ENCODE data around the gene PAM.

Gene PAM

DNA sequence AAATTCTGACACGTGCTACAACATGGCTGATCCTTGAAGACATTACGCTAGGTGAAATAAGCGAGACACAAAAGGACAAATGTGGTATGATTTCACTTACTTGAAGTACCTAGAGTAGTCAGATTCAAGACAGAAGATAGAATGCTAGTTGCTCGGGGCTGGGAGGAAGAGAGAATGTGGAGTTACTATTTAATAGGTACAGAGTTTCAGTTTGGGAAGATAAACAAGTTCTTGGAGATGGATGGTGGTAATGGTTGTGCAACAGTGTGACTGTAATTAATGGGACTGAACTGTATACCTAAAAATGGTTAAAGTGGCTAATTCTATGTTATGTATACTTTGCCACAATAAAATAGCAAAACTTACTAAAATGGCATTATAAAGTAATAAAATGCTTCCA lies 34.4 kb downstream of the PAM start:
- no peak for DNase-seq (ENCODE audit: low spot score)
- Histone ChIP-seq H3K27ac (no peak overlapping the region), H3K4me3 (no peak overlapping the region)
- TF ChIP-seq, protein P1, sequence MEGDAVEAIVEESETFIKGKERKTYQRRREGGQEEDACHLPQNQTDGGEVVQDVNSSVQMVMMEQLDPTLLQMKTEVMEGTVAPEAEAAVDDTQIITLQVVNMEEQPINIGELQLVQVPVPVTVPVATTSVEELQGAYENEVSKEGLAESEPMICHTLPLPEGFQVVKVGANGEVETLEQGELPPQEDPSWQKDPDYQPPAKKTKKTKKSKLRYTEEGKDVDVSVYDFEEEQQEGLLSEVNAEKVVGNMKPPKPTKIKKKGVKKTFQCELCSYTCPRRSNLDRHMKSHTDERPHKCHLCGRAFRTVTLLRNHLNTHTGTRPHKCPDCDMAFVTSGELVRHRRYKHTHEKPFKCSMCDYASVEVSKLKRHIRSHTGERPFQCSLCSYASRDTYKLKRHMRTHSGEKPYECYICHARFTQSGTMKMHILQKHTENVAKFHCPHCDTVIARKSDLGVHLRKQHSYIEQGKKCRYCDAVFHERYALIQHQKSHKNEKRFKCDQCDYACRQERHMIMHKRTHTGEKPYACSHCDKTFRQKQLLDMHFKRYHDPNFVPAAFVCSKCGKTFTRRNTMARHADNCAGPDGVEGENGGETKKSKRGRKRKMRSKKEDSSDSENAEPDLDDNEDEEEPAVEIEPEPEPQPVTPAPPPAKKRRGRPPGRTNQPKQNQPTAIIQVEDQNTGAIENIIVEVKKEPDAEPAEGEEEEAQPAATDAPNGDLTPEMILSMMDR (IDR thresholded peaks at IDR 0.05) = no peak

DNA sequence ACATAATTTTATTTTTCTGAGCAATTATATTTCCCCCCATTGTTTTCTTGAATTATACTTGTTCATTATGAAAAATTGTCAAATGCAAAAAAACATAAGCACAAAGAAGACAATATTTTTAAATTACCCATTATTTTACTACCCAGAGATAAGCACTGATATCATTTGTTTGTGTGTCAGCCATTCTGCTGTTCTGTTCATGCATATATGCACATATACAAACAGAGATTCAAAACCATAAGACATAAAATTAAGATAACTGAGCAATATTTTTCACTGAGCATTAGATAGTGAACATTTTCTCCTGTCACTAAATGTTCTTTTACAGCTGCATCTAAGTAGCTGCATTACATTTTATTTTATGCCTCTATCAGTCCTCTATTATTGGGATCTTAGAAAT lies 35.6 kb downstream of the PAM start:
- TF ChIP-seq, protein P1 (IDR thresholded peaks at IDR 0.05) = no peak
- H3K4me3 ChIP-seq = no peak overlapping the region
- no peak for DNase-seq (ENCODE audit: low spot score)
- H3K27ac ChIP-seq = no peak overlapping the region

DNA sequence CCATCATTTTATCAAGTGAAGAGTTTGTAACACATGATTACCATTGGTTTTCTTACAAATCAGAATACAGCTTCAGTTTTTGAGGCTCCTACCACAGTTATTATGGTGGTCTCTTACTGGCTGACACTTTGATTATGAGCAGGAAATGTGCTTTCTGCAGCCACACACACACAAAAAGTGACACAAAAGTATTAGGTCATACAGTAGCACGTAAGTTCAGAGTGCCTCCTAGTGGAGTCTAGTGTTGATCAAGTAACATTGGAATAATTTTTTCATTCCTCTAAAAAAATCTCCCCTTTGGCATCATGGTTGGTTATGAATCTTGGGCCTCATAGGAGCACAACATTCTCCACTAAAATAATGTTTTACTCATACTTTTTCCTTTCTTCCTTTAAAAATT lies 37.6 kb downstream of the PAM start:
- H3K27ac ChIP-seq = no peak overlapping the region
- TF ChIP-seq, protein P1 (IDR thresholded peaks at IDR 0.05) = no peak
- DNase-seq (ENCODE audit: low spot score) = no peak
- H3K4me3 ChIP-seq = no peak overlapping the region

DNA sequence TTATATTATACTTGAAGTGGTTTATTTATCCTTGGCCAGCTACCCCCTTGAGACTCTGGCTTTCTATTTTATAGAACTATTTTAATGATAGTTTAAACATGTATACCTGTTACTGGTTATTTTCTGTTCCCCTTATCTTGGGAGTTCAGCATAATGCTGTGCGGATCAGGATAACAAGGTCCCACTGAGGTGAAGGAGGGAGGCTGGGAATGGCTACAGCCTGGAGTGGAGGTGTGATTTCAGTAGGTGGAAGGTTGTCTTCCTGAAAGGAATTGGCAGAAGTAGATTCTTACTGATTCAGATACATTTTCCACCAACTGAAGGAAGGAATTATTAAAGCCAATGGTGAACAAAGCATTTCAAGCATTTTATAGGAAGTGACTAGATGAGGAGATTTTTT lies 38.9 kb downstream of the PAM start:
- Histone ChIP-seq H3K4me3 (no peak overlapping the region), H3K27ac (no peak overlapping the region)
- no peak for DNase-seq (ENCODE audit: low spot score)
- TF ChIP-seq, protein P1 (IDR thresholded peaks at IDR 0.05) = no peak

DNA sequence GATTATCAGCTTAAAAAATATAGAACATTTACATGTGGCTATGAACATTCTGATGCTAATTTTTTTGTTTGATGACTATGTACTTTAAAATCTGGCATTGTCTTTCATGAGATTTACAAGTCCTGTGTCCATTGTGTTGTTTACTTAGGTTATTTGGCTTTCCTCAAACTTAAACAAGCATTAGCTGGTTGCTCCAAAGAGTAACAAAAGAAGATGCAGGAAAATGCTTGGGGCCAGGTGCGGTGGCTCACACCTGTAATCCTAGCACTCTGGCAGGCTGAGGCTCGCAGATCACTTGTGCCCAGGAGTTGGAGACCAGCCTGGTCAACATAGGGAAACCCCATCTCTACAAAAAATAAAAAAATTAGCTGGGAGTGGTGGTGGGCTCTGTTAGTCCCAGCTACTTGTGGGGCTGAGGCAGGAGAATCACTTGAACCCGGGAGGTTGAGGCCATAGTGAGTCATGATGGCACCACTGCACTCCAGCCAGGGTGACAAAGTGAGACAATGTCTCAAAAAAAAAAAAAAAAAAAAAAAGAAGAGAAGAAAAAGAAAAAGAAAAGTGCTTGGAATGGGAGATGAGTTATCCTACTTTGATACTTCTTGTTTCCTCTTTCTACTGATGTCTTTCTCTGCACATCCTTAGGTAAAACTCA lies 39.7 kb downstream of the PAM start:
- no peak overlapping the region for H3K4me3 ChIP-seq
- TF ChIP-seq, protein P1 (IDR thresholded peaks at IDR 0.05) = no peak
- no peak for DNase-seq (ENCODE audit: low spot score)
- H3K27ac ChIP-seq = no peak overlapping the region

DNA sequence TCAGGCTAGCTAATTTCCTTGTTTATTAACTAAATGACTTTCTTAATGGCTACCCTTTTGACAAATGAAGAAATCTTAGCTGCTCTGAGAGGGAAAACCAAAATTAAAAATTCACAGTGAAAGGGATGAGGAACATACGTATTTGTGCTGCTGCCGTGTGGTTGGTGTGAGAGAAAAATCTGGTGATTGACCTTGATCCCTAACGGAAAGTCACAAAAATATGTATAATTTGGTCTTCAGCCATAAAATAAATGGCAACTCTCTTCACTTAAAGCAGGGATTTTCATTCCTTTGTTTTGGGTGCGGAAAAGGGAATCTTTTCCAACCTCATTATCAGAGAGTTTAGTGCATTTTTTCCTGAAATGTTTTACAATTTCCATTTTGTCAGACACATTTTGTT lies 40.4 kb downstream of the PAM start:
- H3K27ac ChIP-seq = no peak overlapping the region
- no peak for DNase-seq (ENCODE audit: low spot score)
- no peak overlapping the region for H3K4me3 ChIP-seq
- TF ChIP-seq, protein P1 (IDR thresholded peaks at IDR 0.05) = no peak

DNA sequence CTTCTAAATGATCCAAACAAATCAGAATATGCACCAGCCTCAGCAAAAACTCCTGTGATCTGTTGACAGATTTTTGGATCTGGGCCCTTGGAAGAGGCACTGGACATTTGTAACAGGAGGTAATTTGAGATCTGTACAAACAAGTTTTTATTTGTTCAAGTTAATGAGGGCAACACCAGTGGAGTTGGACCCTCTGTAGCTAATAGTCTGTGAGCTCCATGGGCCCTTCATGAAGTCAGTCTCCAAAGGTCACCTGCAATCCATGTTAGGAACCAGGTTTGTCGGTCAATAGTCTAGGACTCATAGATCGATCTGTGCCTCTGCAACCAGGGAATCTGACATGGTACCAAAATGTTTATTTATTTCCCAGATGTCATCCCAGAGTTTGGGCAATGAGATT lies 40.9 kb downstream of the PAM start:
- no peak for DNase-seq (ENCODE audit: low spot score)
- Histone ChIP-seq H3K4me3 (no peak overlapping the region), H3K27ac (no peak overlapping the region)
- TF ChIP-seq, protein P1 (IDR thresholded peaks at IDR 0.05) = no peak
